Mucosa of stomach (tissue), 1 donor: ENCODE measurements around the gene CFLAR.
A peak's percentile ranks its signal among the peaks of the same experiment; 100 is the strongest.
"Not testable (repeated sequence)": the region's sequence is repeated elsewhere in the genome, so short reads cannot be mapped to it uniquely, and the experiment has no call there.

Source experiments
- H3K27me3 ChIP-seq: one replicate; pipeline ENCODE4 v1.7.0; 2013; ENCODE audit warnings: mild to moderate bottlenecking, low read length; ENCODE audit not compliant: control insufficient read depth, insufficient read depth
- H3K36me3 ChIP-seq: one replicate; pipeline ENCODE4 v1.7.0; 2013; ENCODE audit warnings: low read length; ENCODE audit not compliant: control insufficient read depth, insufficient read depth
- H3K4me1 ChIP-seq: one replicate; pipeline ENCODE4 v1.7.0; 2013; ENCODE audit warnings: mild to moderate bottlenecking, low read length; ENCODE audit not compliant: control insufficient read depth, insufficient read depth
- H3K4me3 ChIP-seq: one replicate; pipeline ENCODE4 v1.7.0; 2013; ENCODE audit warnings: low read length
- H3K9ac ChIP-seq: one replicate; pipeline ENCODE4 v1.7.0; 2013; ENCODE audit warnings: mild to moderate bottlenecking, low read length, moderate library complexity
- H3K9me3 ChIP-seq: one replicate; pipeline ENCODE4 v1.7.0; 2013; ENCODE audit warnings: mild to moderate bottlenecking, low read length, moderate library complexity; ENCODE audit not compliant: control insufficient read depth
- donor health status: Pancreatic carcinoma.

CFLAR gene

DNA sequence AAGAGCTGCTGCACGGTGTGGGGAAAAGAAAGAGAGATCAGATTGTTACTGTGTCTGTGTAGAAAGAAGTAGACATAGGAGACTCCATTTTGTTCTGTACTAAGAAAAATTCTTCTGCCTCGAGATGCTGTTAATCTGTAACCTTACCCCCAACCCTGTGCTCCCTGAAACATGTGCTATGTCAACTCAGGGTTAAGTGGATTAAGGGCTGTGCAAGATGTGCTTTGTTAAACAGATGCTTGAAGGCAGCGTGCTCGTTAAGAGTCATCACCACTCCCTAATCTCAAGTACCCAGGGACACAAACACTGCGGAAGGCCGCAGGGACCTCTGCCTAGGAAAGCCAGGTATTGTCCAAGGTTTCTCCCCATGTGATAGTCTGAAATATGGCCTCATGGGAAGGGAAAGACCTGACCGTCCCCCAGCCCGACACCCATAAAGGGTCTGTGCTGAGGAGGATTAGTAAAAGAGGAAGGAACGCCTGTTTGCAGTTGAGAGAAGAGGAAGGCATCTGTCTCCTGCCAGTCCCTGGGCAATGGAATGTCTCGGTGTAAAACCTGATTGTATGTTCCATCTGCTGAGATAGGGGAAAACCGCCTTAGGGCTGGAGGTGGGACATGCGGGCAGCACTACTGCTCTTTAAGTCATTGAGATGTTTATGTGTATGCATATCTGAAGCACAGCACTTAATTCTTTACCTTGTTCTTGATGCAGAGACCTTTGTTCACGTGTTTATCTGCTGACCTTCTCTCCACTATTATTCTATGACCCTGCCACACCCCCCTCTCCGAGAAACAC is 23.2 kb downstream of the CFLAR start:
- peaks cover 12% of the 10 kb centered on the region for H3K36me3 ChIP-seq
- H3K9me3 ChIP-seq, H3K27me3 ChIP-seq, H3K9ac ChIP-seq, H3K4me1 ChIP-seq, H3K4me3 ChIP-seq: not testable (repeated sequence)

DNA sequence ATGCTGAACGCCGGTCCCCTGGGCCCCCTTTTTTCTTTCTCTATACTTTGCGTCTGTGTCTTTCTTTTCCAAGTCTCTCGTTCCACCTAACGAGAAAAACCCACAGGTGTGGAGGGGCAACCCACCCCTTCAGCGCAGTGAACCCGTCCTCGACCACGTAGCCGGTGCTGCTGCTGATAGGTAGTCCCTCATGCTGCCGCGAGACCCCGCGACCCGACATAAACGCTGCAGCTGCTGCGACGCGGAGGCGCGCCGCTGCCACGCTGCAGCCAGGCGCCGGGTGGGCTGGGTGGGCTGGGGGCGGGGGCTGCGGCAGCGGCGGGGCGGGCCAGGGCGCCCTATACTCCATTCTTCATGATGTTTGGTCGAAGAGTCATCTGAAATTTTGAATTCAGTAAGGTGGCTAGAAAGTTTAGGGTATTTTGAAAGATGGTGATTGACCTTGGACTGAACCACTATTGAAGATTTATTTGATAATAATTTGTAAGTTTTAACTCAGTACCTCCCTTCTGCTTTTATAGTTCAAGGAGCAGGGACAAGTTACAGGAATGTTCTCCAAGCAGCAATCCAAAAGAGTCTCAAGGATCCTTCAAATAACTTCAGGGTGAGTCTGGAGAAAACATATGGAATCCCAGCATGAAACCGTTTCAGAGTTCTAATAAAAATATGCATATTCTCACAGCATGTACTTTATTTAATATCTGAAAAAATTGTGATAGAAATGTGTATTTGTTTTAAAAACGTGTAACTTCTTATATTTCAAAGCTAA is 24.1 kb downstream of the CFLAR start:
- Histone ChIP-seq H3K36me3 (peaks cover 12% of the 10 kb centered on the region), H3K27me3 (no peaks in the 10 kb centered on the region), H3K4me3 (no peak overlapping the region), H3K9ac (no peak overlapping the region), H3K4me1 (peaks cover 11% of the 10 kb centered on the region), H3K9me3 (no peaks in the 10 kb centered on the region)

DNA sequence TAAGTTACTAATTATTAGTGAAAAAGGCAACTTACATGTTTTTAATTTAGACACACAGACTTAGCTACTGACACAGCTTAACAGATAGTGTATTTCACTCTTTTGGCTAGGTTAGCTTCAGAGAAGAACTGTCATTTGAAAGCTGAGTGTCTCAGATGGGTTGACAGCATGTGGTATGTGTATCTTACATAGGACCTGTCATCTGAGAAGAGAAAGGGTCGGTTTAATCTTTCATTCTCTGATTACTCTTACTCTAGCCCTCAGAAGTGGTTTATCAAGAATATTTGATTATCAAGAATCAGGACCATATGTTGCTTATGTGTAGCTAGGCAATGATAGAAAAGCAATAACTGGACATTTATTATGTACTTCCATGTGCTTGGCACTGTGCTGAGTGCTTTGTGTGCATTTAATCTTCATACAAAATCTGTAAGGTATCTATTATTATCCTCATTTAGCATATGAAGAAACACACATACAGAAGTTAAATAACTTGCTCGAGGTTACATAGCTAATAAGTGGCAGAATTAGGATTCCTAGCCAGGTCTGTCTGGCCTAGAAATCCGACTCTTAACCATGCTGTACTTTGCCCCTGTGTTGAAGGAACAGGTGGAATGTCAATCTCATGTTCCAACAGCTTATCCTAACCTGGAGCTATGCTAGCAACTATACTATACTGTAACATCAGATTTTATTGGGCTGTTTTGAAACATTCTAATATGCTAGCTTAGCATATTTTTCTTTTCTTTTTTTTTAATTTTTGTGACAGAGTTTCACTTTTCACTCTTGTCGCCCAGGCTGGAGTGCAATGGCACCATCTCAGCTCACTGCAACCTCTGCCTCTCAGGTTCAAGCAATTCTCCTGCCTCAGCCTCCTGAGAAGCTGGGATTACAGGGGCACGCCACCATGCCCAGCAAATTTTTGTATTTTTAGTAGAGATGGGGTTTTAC is 28.4 kb downstream of the CFLAR start:
- H3K4me3 ChIP-seq: no peak overlapping the region
- no peaks in the 10 kb centered on the region for H3K27me3 ChIP-seq
- H3K36me3 ChIP-seq: no peaks in the 10 kb centered on the region
- no peak overlapping the region for H3K9ac ChIP-seq
- H3K9me3 ChIP-seq: no peaks in the 10 kb centered on the region
- peaks cover 31% of the 10 kb centered on the region for H3K4me1 ChIP-seq

DNA sequence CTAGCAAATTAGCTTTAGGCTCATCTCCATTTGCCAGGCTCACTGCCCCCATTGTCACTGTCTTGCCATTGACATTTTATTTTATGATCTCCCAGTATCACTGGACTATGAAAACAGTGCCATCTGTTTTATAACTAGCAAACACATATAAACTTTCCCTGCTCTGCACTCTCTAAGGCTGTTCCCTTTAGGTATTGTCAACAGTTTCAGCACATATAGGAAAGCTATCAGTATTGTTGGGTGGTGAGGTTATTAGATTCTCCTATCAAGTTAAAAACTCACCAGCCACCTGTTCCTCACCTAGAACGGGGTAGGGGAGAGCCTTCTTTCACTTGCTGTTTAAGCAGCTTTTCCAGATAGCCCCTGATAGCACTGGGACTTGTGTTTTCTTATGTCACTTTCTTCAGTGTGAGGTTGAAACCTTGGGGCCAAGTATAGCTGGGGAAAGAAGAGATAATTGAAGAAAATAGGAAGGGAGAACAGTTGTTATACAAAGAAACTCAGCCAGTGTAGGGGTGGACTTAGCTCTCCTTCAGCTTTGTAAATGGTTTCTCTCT is 32.5 kb downstream of the CFLAR start:
- H3K9ac ChIP-seq: peak overlapping the region; percentile 54
- H3K27me3 ChIP-seq: no peaks in the 10 kb centered on the region
- H3K4me1 ChIP-seq: peaks cover 54% of the 10 kb centered on the region
- H3K4me3 ChIP-seq: no peak overlapping the region
- H3K9me3 ChIP-seq: no peaks in the 10 kb centered on the region
- H3K36me3 ChIP-seq: peaks cover 7% of the 10 kb centered on the region

DNA sequence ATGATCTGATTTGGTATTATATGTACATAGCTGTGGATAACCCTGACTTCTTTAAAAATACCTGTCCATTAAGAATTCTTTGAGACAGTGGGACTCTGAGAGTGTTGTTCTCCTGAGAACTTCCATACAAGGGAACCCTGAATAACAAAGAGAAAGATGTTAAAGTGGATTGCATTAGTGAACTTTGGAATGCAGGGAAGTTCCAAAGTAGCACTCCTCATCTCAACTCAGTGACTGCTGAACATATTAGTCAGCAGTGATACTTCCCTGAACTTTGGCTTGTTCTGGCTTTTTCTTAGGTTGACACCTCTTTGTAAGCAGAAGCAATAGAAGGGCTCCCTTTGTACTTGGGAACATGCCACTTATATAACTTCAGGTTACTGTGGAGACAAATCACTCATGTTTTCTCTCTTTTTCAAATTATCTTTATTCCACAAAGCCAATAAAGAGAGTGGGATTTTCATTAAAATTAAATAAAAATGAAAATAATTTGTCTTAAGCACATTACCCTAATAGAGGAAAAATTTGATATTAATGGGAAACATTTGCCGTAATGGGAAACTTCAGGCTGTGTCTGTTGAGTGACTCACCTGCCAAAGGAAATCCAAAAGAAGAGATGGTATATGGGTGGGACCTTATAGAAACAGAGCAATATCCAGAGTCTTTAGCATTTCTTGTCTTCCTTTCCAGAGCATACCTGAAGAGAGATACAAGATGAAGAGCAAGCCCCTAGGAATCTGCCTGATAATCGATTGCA is 33.3 kb downstream of the CFLAR start:
- Histone ChIP-seq H3K4me3 (no peak overlapping the region), H3K9ac (peak overlapping the region; percentile 54), H3K4me1 (peaks cover 52% of the 10 kb centered on the region), H3K36me3 (peaks cover 7% of the 10 kb centered on the region), H3K27me3 (no peaks in the 10 kb centered on the region), H3K9me3 (no peaks in the 10 kb centered on the region)

DNA sequence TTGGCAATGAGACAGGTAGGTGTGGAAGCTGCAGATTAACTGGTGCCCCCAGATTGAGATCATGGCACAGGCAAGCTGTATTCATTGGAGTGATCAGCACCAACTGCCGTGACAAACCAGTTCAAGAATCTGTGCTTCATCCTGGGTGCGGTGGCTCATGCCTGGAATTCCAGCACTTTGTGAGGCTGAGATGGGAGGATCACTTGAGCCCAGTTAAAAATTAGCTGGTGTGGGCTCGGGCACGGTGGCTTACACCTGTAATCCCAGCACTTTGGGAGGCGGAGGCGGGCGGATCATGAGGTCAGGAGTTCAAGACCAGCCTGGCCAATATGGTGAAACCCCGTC is 33.8 kb downstream of the CFLAR start:
- Histone ChIP-seq H3K4me1 (peaks cover 46% of the 10 kb centered on the region), H3K9ac (peak overlapping the region; percentile 49)
- not testable (repeated sequence) for H3K9me3 ChIP-seq, H3K27me3 ChIP-seq, H3K36me3 ChIP-seq, H3K4me3 ChIP-seq

DNA sequence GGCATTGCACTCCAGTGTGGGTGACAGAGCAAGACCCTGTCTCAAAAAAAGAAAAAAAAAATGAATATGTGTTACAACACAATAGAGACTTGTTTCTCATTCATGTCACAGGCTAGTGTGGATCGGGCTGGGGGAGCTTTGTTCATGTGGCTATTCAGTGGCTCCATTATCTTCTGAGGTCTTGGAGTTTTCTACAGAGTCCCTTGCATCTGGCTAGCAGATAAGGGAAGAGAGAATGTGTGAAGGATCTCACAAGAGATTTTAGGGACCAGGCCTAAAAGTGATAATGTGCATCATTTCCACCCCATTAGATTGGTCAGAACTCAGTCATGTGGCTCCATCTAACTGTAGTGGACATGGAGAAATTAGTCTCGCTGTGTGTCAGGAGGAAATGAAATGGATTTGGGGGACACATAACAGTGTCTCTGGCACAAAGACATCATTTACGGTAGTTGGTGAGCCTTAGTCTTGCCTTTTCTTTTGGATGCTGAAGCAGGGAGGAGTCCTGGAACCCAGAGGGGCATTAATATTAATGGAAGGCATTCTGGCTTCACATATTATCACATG is 34.6 kb downstream of the CFLAR start:
- Histone ChIP-seq H3K4me1 (peaks cover 40% of the 10 kb centered on the region), H3K27me3 (no peaks in the 10 kb centered on the region), H3K36me3 (peaks cover 7% of the 10 kb centered on the region), H3K9ac (no peak overlapping the region), H3K9me3 (no peaks in the 10 kb centered on the region), H3K4me3 (no peak overlapping the region)

DNA sequence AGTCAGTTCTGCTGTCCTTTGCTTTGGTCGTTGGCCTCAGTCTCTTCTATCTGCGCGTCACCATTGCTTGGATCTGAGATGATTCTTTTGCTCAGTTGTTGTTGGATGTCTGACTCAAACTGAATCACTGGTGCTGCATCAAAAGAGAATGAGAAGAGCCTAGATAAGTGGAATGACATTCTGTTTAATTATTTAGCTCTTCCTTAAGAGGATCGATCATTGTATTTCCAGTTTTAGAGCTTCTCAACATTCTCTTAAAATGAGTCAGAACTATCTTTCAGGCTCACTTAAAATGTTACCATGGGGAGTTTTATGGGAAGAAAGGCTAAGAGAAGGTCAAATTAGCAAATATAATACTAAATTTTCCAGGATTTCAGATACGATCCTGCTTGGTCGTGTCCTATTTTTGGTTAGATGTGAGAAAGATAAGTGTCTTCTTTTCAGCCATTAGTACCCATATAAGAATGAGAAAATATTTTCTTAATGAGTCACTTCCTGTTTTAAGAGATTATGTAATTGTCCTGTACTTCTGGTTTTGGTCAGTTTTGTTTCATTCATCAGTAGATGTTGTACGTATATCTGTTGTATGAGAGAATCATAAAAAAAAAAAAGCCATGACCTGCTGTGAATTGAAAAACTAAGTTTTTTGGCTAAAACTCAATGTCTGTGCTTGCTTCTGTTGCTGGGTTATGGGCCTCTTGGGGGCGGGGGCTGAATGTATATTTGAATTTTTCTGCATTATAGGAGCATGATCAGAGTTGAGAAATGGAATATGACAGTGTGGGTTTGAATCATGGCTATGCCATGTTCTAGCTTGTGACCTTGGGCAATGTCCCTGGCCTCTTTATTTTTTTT is 35.4 kb downstream of the CFLAR start:
- Histone ChIP-seq H3K4me3 (no peak overlapping the region), H3K36me3 (peaks cover 7% of the 10 kb centered on the region), H3K27me3 (no peaks in the 10 kb centered on the region), H3K9me3 (no peaks in the 10 kb centered on the region), H3K4me1 (peaks cover 39% of the 10 kb centered on the region), H3K9ac (peak overlapping the region; percentile 7)

DNA sequence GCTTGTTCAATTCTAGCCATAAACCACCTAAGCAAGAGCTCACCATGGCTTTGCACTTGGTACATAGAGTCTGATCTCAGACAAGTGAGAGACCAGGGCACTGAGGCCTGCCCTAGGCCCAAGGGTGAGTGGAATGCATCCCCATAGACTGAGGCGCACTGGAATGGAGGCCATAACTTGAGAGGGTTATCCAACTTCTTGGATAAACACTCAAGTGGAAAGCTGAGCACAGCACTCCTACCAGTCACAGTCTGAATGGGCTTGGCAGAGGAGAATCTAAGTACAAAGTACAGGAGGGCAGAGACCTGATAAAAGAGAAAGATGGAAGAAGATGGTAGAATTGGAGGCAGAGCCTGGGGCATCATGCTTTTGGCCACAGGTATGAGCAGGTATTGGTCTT is 36.6 kb downstream of the CFLAR start:
- H3K36me3 ChIP-seq: peaks cover 7% of the 10 kb centered on the region
- no peak overlapping the region for H3K9ac ChIP-seq
- H3K27me3 ChIP-seq: no peaks in the 10 kb centered on the region
- no peaks in the 10 kb centered on the region for H3K9me3 ChIP-seq
- no peak overlapping the region for H3K4me3 ChIP-seq
- peaks cover 43% of the 10 kb centered on the region for H3K4me1 ChIP-seq

DNA sequence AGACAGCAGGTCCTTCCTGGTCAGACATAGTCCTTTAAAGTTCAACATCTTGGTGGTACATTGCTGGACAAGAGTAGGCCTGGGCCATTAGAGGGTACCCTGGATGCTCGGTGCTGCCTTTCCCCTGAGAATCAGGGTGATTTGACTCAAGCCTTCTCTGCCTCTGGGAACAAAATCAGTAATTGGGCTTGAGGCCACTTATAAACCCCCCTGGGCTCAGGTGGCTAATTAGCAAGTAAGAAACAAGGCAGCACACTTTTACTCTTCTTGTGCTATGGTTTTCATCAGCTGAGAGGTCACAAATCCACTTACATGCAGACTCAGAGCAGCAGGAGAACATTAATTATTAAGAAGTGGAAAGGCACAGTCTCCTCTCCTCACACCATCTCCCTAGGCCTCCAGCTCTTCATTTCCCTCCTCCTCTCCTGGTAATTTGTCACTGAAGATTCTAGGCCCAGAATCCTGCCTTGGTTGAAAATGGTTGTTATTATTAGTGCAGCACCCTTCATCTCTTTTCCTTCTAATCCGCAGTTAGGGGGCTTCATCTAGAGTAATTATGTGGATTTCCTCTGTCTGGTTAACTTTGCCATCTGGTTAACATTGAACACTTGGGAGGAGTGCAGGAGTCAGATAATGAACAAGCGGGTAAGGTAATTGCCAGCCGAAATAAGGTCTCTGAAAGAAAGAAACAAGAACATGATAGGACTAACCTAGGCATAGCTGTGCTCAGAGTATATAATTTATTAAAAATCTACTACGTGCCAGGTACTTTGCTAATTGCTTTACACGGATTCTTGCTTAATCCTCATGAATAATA is 37.2 kb downstream of the CFLAR start:
- no peak overlapping the region for H3K4me3 ChIP-seq
- H3K36me3 ChIP-seq: peaks cover 7% of the 10 kb centered on the region
- no peak overlapping the region for H3K9ac ChIP-seq
- H3K27me3 ChIP-seq: no peaks in the 10 kb centered on the region
- H3K4me1 ChIP-seq: peaks cover 49% of the 10 kb centered on the region
- no peaks in the 10 kb centered on the region for H3K9me3 ChIP-seq
